Measurements from ENCODE around the gene LENG1.

Gene LENG1

DNA sequence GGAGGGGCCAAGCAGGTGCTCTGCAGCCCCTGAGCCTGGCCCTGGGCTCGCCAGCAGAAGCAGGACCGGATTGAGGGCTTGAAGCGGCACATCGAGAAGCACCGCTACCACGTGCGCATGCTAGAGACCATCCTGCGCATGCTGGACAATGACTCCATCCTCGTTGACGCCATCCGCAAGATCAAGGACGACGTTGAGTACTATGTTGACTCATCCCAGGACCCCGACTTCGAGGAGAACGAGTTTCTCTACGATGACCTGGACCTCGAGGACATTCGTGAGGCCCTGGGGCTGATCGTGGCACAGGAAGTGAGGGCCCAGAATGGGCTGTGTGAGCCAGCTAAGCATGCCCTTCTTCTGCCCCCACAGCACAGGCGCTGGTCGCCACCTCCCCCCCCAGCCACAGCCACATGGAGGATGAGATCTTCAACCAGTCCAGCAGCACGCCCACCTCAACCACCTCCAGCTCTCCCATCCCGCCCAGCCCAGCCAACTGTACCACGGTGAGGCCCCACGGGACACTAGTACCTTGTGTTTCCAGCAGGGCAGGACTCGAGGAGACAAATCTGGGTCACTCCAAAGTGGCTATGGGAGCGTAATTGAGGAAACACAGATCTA, 13.9 kb downstream of the LENG1 start:
- H3K36me3 Mint-ChIP-seq (ENCODE audit: low read depth) = peaks cover 70% of the 10 kb centered on the region
- H3K4me3 Mint-ChIP-seq = no peak overlapping the region
- H3K9me3 Mint-ChIP-seq = no peaks in the 10 kb centered on the region

DNA sequence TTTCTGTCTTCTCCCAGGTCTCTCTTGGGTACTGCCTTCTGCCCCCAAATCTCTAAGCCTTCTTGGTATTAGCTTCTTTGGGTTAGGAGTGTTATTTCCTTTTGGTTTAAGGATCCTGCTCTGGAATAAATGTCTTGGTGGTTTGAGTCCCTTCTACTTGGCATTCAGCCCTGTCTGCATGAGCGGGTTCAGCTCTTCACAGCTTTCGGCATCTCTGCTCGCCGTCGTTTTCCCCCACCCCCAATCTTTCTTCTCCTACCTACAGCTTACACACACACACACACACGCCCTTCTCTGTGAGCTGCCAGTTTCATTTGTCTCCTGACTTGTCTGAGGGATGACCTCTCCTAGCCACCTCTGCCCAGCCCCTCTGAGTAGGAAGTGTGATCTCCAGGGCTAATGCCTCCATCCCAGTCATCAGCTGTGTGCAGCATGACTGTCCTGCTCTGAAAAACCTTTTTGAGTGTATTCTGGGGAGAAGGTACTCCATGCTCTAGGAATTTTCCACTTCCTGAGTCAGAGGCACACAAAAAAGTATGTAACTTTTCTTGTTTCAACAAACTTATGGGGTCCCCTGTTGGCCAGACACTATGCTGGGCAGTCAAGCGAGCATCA, 17.2 kb downstream of the LENG1 start:
- H3K4me3 Mint-ChIP-seq = peak overlapping the region; percentile 50 to 85 (median 80)
- peak overlapping the region; percentile 4 to 71 (median 42) for H3K27ac Mint-ChIP-seq
- H3K9me3 Mint-ChIP-seq = no peaks in the 10 kb centered on the region
- peaks cover 54% of the 10 kb centered on the region for H3K36me3 Mint-ChIP-seq (ENCODE audit: low read depth)
- TF ChIP-seq, protein P1, sequence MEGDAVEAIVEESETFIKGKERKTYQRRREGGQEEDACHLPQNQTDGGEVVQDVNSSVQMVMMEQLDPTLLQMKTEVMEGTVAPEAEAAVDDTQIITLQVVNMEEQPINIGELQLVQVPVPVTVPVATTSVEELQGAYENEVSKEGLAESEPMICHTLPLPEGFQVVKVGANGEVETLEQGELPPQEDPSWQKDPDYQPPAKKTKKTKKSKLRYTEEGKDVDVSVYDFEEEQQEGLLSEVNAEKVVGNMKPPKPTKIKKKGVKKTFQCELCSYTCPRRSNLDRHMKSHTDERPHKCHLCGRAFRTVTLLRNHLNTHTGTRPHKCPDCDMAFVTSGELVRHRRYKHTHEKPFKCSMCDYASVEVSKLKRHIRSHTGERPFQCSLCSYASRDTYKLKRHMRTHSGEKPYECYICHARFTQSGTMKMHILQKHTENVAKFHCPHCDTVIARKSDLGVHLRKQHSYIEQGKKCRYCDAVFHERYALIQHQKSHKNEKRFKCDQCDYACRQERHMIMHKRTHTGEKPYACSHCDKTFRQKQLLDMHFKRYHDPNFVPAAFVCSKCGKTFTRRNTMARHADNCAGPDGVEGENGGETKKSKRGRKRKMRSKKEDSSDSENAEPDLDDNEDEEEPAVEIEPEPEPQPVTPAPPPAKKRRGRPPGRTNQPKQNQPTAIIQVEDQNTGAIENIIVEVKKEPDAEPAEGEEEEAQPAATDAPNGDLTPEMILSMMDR (IDR thresholded peaks at IDR 0.05; ENCODE audit: unreplicated experiment in 3 of 3) = no peak
- peaks cover 28% of the 10 kb centered on the region for H3K4me1 Mint-ChIP-seq
- H3K27me3 Mint-ChIP-seq (ENCODE audit: low read depth) = no peaks in the 10 kb centered on the region

More for the DNA sequence above, 13.9 kb downstream of the LENG1 start:
- Mint-ChIP-seq H3K4me1 (peaks cover 14% of the 10 kb centered on the region), H3K27me3 (ENCODE audit: low read depth) (no peaks in the 10 kb centered on the region), H3K27ac (no peak overlapping the region)
- TF ChIP-seq, protein P1 (IDR thresholded peaks at IDR 0.05; ENCODE audit: unreplicated experiment in 3 of 3) = no peak

DNA sequence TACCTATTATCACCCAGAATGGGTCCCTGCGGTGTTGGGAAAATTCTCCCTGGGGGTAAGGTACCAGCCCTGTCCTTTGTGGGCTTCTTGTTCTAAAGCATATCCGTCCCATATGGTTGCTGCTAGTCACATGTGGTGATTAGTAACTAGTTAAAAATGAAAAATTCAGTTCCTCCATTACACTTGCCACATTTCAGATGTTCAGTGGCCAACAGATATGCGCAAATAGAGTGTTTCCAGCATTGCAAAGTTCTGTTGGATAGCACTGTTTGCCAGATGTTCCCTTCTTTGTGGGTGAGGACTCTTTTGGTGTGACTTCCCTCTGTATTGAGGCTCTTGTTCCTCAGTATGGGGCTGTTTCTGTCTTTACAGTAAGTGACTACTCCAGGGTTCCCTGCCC, 18.2 kb downstream of the LENG1 start:
- peak overlapping the region; percentile 50 to 85 (median 80) for H3K4me3 Mint-ChIP-seq
- no peaks in the 10 kb centered on the region for H3K27me3 Mint-ChIP-seq (ENCODE audit: low read depth)
- H3K9me3 Mint-ChIP-seq = no peaks in the 10 kb centered on the region
- H3K4me1 Mint-ChIP-seq = peaks cover 33% of the 10 kb centered on the region
- TF ChIP-seq, protein P1 (IDR thresholded peaks at IDR 0.05; ENCODE audit: unreplicated experiment in 3 of 3) = no peak
- no peak overlapping the region for H3K27ac Mint-ChIP-seq
- peaks cover 45% of the 10 kb centered on the region for H3K36me3 Mint-ChIP-seq (ENCODE audit: low read depth)

DNA sequence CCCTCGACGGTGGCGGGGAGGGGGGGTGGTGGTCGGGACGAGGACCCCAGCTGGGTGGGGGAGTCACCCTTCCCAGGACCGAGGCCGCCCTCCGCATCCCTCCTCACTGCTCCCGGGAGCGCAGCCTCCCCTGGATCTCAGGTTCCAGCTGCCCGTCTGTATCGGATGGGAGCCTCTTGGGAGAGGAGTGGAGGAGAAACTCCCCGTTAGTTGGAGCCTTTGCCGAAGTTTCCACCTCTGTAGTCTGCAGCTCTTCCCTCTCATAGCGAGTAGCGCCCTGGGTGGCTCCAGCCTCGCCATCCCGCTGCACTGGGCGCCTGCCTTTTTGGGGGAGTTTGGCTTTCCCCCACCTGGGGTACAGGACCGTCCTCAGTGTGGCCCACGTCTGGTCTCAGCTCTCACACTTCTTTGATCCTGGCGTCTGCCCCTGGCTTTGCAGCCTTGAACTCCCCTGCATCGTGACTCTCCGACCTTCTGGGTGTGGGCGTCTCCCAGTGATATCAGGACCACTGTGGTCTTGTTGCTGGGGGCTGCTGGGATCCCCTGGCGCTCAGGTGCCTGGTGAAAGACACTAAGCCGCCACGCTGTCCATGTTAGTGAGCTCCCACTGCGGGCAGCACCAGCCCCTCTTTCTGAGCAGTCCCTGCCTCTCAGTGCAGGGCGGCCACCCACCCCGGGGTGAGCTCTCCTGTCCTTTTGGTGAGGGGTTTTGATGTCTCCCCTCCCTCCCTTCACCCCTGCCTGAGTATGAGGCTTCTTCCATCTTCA, 20.8 kb downstream of the LENG1 start:
- Mint-ChIP-seq H3K27me3 (ENCODE audit: low read depth) (no peaks in the 10 kb centered on the region), H3K4me3 (peak overlapping the region; percentile 85 to 93 (median 91)), H3K9me3 (no peaks in the 10 kb centered on the region), H3K4me1 (peaks cover 39% of the 10 kb centered on the region), H3K36me3 (ENCODE audit: low read depth) (peaks cover 30% of the 10 kb centered on the region), H3K27ac (peak overlapping the region; percentile 86 to 93 (median 89))
- TF ChIP-seq, protein P1 (IDR thresholded peaks at IDR 0.05; ENCODE audit: unreplicated experiment in 3 of 3) = no peak

DNA sequence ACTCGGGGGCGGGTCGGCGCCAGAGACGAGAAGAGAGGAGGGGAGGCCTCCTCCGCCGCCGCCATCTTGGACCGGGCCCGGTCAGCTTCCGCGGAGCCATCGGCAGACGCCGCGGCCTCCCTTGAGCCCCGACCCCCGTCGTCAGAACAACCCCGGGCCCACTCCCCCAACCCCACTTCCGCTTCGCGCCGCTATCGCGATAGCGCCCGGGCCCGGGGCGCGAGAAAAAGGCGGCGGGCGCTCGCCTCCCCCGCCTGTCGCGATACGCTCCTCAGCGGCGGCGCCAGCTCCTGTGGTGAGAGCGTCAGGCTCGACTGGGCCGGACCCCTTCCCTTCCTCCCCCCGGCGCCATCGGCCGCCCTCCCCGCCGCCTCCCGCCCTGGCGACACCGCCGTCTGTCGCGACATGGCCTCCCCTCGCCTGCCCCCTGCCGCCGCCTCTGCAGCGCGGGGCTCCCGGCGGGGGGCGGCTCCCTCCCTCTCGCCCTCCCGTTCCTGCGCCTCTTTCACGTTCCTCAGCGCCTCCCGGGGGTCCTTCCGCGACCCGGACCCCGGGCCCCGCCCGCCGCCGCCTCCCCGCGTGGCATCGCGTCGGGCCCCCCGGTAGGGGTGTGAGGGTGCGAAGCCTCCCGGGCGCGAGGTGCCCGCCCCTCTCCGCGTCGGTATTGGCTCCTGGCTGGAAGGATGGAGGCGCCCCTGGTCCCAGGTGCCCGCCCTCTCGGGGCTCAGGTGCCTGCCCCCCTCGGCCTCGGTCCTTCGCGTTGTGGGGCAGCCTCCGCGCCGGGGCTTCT, 21.6 kb downstream of the LENG1 start, which contains the start of gene CNOT3:
Gene CNOT3, plus strand, starts transcription at position 64 of the 790 bp plus-strand sequence. CDS start 5,217 bp downstream, outside the sequence.
- TF ChIP-seq, protein P1 (IDR thresholded peaks at IDR 0.05; ENCODE audit: unreplicated experiment in 3 of 3) = peak in 1 of 3 experiments; percentile 22
- Mint-ChIP-seq H3K4me1 (peaks cover 39% of the 10 kb centered on the region), H3K27ac (peak within 1 kb of the TSS; percentile 86 to 93 (median 89)), H3K4me3 (peak within 1 kb of the TSS; percentile 85 to 93 (median 91)), H3K36me3 (ENCODE audit: low read depth) (peaks cover 22% of the 10 kb centered on the region), H3K27me3 (ENCODE audit: low read depth) (no peaks in the 10 kb centered on the region), H3K9me3 (no peaks in the 10 kb centered on the region)
